COLO668 (cell line): Measurements from ENCODE around the gene RNF212.
"Not testable (repeated sequence)": the region's sequence is repeated elsewhere in the genome, so short reads cannot be mapped to it uniquely, and the experiment has no call there.

Experiments used
- DNase-seq: peaks from one replicate; lab custom pipeline; 2025; ENCODE audit not compliant: unreplicated experiment; lab: John Stamatoyannopoulos, UW

The RNF212 gene, protein sequence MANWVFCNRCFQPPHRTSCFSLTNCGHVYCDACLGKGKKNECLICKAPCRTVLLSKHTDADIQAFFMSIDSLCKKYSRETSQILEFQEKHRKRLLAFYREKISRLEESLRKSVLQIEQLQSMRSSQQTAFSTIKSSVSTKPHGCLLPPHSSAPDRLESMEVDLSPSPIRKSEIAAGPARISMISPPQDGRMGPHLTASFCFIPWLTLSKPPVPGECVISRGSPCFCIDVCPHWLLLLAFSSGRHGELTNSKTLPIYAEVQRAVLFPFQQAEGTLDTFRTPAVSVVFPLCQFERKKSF

DNA sequence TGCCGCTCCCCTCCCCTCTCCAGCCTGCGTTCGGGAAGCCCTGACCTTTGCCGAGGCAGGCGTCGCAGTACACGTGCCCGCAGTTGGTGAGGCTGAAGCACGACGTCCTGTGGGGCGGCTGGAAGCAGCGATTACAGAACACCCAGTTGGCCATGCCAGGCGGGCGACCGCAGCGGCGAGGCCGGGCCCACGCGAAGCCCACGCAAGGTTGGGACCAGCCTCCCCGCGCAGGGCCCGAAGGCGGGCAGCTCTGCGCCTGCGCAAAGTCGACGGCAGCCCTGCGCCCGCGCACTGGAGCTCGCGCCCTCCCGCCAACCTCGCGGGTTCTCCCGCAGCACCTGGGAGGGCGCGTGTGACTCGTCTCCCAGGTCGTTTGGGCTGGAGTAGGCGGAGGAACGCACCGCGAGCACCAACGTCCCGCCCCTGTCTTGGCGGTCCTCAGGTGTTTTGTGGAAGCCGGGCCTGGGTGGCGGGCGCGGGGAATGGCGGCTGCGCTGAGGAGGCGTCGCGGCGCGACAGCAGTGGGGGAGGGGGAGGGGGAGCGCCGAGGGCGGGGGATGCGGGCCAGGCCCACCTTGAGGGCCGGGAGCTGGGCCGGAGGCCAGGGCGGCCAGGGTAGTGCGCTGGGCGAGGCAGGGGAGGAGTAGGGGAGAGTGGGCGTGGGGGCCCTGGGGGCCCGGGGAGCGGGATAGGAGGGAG, at the start of gene RNF212:
TSS of gene RNF212 (minus strand) at position 254 of the 699 bp plus-strand sequence. CDS start at position 154, 100 bp downstream.
- DNase-seq: no peak

DNA sequence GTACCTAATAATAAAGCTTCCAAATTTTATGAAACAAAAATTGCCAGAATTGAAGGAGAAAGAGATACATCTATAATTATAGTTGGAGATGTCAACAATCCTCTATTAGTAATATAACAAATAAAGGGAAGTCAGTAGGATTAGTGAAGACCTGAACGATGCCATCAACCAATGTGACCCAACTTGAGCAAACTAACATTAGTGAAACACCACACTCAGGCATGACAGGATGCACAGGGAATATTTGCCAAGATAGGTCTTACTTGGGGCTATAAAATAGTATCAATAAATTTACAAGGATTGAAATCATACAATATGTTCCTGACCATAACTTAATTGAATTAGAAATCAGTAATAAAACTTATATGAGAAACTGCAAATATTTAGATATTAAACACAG, 47.0 kb upstream of the RNF212 start:
- DNase-seq: no peak

DNA sequence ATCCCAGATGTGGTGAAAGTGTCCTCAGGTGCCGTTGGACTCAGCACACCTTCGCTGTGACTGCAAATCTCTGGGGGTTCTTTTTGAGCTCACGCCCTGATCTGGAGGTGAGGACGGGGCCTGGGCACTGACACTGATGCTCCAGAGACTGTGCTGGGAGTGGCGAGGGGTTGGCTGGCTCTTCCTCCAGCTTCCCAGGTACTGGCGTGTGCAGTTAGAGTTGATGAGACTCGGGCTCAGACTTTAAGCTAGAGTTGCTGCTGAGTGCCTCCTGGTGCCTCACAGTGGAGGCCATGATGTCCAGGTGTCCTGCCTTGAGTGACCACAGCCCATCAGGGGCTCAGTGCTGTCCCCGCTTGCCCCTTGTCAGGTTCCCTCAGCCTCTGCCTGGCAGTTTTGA, 42.7 kb upstream of the RNF212 start:
- no peak for DNase-seq

DNA sequence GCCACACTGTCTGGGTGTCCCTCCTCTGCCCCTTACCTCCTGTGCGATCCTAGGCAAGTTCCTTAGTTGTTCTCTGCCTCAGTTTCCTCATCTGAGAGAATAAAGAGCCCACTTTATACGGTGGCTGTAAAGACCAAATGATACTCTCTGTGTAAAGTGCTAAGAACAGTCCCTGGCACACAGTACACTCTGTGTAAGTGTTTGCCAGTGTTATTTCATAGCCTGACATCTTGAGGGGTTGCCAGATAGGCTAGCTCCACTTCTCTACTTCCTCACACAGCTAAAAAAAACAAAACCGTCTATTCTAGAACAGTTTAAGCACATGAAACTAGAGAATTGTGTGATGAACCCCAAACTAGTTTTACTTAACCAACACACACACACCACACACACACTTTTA, 42.0 kb upstream of the RNF212 start:
- no peak for DNase-seq

DNA sequence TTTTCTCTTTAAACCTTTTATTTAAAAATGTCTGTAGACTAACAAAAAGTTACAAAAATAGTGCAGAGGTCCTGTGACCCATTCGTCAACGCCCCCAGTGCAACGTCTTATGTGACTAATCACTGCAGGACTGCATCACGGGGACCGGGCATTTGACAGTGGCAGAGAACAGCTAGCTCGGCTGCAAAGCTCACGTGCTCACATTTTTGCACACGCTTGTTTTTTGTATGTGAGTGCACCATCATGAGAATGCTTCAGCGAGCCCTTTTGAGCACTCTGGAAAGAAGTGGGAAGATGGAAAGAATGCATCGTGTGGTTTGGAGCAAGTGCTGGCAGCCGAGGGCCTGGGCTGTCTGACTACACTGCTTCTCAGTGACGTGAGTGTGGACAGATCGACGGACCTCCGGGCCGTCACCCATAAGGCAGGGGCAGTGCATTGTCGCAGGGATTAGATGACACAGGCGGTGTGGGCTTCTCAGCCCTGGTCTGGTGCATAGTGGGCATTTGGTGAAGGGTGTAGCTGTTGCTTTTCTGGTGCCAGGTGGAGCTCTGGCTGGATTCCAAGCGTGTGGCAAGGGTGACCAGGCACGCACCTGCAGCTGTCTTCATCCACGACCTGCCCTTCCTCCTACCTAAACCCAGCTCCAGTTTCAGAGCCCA, 41.3 kb upstream of the RNF212 start:
- DNase-seq: peak; percentile 74

DNA sequence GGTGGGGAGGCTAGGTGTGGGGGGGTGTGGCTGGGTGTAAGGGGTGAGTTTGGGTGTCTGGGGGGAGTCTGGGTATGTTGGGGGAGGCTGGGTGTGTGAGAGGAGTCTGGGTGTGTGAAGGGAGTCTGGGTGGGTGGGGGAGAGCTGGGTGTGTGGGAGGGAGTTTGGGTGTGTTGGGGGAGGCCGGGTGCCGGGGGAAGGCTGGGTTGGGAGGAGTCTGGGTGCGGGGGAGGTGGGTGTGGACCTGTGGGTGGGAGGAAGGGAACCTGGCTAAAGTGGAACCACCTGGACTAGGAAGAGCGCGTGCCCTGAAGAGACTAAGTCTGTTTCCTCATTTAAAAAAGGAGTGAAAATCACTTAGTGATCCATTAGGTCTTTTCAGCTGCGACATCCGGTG, 40.8 kb upstream of the RNF212 start:
- DNase-seq: no peak

DNA sequence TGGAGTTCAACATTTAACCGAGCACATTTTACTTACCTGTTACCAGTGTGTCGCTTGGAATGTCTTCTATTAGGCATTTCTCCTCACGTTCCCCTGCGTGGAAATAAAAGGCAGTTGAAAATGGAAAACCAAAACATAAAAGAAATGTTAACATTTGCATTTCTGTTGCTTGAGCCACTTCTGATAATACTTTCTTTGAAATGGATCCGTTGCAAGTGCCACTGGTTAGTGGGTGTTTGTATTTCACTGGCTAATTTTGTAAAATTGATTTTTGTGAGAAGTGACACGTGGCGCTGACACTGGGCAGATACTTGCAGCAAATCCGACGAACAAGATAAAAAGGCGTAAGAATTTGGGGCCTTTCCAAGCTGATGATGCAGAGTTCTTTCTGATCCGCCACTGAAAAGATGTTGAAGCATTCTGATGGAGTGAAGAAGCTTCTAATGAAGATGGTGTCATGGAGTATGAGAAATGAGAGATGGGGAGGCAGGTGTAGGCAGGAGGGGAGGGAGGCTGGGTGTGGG, 40.3 kb upstream of the RNF212 start:
- DNase-seq: no peak

DNA sequence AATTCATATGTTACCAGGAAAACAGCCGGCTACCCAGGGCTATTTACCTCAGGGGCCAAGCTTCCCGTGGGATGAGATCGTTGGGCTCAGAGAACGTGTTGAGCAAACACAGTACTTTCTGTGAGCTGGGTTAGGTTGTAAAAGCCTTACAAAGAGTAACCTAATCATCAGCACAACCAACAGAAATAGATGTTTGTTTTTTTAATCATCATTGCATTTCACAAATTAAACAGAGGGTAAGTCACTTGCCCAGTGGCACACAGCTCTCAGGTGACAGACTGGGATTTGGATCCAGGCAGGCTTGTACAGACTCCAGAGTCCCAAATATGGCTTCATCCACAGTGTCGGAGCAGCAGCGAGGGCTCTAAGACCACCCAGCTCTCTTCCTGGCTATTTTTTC, 38.9 kb upstream of the RNF212 start:
- DNase-seq: peak; percentile 48

DNA sequence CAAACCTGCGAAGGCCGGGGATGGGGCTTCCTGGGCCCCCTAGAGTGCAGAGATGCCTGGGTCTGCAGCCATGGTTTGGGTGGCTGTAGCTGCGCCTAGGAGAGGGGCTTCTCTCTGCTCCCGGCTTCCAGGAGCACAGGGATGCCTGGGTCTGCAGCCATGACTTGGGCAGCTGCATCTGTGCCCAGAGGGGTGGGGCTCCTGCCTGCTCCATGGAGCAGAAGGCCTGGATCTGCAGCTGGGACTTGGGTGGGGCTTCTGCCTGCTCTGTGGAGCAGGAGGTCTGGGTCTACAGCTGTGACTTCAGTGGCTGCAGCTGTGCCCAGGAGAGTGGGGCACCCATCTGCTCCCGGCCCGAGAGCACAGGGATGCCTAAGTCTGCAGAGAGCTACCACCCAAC, 38.2 kb upstream of the RNF212 start:
- DNase-seq: peak; percentile 62

DNA sequence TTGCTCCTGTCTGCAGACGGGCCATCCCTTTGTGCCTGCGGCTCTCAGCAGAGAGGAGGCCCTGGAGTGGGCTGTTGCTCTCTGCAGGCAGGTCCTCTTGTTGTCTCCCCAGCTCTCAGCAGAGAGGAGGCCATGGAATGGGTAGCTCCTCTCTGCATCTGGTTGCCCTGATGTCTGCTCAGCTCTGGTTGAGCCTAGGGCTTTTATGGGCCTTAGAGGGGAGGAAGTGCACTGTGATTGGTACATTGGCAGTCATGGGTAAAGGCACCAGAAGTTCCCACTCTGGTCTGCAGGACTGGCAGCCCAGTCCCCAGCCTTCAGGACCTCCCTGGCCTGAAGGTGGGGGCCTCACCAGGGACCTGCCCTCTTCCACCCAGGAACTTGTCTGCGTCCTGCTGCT, 37.5 kb upstream of the RNF212 start:
- no peak for DNase-seq

DNA sequence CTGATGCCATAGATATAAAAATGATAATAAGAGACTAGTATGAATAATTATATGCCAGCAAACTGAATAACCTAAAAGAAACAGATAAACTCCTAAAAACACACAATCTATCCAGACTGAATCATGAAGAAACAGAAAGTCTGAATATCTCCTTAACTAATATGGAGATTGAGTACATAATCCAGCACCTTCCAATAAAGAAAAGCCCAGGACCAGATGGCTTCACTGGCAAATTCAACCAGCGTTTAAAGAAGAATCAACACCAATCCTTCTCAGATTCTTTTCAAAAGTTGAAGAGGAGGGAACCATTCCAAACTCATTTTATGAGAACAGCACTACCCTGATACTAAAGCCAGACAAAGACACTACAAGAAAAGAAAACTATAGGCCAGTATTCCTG, 26.5 kb upstream of the RNF212 start:
- DNase-seq: no peak

DNA sequence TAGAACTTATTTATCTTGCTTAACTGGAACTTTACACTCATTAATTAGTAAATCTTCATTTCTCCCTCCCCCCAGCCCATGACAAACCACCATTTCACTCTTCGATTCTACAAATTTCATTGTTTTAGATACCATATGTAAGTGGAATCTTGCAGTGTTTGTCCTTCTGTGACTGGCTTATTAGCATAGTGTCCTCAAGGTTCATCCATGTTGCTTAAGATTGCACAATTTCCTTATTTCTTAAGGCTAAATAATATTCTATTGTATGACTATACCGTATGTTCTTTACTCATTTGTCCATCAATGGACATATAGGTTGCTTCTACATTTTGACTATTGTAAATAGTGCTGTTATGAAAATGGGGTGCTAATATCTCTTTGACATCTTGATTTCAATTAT, 24.5 kb upstream of the RNF212 start:
- no peak for DNase-seq

DNA sequence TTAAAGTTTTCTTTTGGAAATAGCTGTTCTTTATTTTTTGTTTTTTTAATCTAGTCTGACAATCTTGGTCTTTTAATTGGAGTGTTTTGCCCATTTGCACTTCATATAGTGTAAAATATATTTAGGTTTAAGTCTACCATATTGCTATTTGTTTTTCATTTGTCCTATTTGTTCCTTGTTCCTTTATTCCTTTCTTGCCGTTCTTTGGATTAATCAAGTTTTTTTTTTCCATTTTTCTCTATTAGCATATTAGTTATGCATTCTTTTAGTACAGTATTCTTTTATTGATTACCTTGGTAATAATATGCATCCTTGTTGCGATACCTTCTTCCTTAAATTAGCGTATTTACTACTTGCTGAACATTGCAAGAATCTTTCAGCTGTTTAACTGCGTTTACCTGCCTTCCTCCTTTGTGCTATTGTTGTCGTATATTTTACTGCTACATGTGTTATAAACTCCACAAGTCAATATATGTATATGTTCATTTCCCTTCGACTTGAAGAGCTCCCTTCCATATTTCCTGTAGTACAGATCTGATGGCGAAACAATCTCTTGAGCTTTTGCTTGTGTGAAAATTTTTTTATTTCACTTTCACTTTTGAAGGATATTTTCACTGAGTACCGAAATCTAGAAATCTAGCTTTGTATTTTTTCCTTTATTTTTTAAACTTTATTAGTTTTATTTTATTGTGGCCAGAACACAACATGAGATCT, 23.9 kb upstream of the RNF212 start:
- DNase-seq: no peak

DNA sequence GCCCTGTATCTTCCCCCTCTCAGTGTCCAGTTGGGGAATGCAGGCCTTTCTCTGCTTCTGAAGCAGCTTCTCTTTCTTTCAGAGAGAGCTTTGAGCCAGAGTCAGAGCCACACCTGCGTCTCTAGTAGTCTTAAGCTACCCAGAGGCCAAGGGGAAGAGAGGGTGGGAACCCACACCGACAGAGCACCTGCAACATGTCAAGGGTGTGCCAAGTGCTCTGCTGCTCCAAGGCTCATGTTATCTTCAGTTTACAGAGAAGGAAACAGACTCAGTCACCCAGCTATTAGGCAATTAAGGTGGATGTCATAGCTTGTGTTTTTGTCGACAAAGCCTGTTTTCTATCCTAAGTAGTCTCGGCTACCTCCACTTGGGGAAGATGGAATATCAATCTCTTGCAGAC, 22.7 kb upstream of the RNF212 start:
- no peak for DNase-seq

DNA sequence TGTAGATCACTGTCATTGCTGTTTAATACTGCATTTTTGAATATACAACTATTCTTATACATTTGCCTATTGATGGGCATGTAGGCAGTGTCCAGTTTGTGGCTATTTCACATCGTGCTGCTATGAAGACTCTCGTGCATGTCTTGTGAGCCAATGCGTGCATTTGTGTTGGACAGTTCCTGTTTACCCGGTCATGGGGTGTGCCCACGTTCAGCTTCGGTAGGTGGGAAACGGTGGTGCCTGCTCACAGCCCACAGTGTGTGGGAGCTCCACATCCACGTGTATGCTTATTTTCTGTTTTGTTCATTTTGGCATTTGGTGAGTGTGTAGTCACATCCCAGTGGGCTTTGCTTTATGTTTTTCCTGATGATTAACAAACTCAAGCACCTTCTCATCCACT, 19.7 kb upstream of the RNF212 start:
- DNase-seq: no peak

DNA sequence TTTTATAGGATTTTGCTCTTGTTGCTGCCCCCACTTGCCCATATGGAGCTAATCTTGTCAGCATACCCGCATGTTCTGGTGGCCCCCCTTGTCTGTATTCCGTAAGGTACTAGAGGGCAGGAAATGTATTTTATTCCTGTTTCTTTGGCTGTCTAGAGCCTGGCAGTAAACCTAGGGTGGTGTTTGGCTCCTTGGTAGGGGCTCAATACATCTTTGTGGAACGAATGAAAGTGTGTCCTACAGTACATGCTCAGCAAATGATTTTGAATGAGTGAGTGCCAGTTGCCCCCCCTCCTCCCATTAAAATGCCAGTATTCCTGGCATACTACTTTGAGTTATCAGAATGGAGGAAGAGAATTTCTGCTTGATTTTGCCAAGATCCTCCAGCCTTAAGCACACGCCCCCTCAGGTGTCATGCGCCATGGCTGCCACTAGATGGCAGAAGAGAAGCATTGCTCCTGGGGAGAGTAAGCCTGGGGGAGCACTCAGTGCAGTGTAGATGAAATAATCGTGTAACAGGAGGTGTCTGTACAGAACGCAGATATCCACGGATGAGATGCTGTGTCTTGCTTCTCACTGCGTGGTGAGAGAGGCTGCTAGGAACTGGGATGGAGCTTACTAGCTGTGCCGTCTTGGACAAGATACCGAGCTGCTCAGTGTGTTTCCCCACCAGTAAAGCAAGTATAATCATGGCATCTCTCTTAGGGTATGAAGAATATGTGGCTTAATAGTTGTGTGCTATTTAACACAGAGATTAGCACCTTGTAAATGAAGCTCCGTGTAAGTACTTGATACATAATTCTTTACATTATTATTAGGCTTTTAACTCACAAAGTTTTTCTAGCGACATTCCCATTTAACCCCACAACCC, 17.2 kb upstream of the RNF212 start:
- peak; percentile 63 for DNase-seq

DNA sequence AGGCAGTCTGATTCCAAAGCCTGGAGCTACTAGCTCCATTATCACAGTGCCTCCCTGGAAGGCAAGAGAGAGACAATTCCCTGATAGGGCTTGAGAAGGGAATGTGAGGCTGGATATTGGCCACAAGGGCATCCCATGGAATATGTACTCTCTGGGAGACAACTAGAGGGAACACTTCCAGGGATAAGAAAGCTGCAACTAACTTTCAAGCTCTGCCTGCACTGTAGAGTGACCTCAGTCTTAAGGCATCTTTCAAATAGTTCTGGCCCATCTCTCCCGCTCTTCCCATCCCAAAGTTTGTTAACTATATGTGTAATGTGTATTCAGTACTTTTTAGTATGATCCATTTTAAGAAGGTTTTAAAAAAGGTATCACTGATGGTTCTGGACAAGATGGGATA, 13.1 kb upstream of the RNF212 start:
- no peak for DNase-seq

DNA sequence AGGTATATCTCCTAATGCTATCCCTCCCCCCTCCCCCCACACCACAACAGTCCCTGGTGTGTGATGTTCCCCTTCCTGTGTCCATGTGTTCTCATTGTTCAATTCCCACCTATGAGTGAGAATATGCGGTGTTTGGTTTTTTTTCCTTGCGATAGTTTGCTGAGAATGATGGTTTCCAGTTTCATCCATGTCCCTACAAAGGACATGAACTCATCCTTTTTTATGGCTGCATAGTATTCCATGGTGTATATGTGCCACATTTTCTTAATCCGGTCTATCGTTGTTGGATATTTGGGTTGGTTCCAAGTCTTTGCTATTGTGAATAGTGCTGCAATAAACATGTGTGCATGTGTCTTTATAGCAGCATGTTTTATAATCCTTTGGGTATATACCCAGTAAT, 12.1 kb upstream of the RNF212 start:
- not testable (repeated sequence) for DNase-seq

DNA sequence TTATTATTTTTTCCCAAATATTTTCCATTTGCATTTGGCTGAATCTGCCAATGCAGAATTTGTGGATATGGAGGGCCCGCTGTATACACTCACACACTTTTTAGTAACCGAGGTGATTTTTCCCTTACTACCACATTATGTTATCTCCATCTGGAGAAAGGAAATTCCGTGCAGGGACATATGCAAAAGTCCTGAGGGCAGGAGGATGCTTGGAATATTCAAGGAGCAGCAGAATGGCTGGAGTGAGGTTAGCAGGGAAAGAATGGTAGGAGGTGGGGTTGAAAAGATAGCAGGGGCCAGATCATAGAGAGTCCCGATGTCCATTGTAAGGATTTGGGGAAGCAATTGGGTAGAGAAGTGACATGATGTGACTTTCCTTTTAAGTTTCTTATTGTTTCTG, 11.5 kb upstream of the RNF212 start:
- DNase-seq: no peak

DNA sequence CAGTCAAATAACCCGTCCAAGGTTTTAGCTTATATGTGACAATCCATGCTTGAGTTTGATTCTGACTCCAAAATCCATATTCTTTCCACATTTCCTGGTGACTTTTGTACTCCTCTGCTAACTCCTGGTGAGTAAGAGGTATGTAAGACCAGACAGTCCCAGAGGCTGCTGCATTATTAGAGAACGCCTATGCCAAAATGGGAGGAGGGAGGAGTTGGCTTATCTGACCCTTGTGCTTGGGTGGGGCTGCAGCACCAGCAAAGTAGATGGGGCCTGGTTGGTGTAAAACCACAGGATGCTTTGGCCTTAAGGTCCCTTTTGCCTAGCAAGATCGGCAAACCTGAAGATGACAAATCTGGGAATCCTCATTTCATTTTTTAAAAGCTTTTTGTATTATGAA, 9.1 kb upstream of the RNF212 start:
- DNase-seq: no peak
